ENCODE measurements around the gene ELP4. TPM values are rescaled to one million over a fixed set of nuclear protein-coding genes. Genes with fewer than 3 reads are reported as not detected.

Gene ELP4
- total and polyA plus RNA-seq, 8 donors: 15.5 to 26.0 (median 21.9) TPM

- Histone ChIP-seq H3K4me3 (no peak overlapping the region), H3K9me3 (no peaks in the 10 kb centered on the region), H3K36me3 (peaks cover 0 to 4% of the 10 kb centered on the region in 2 donors), H3K27me3 (no peaks in the 10 kb centered on the region), H3K4me1 (no peaks in the 10 kb centered on the region), H3K27ac (no peak overlapping the region)
- intact Hi-C loops (cut with DNase I): no loop called here
- no peak for ATAC-seq
- no peak for TF ChIP-seq CTCF (IDR thresholded peaks at IDR 0.05)
- DNase-seq: no peak
Observed at GRCh38 chr11:31598454-31598853, 88.9 kb downstream of the ELP4 start.

GRCh38 chr11:31601635-31602282 lies 92.2 kb downstream of the ELP4 start:
- intact Hi-C loops (cut with DNase I): no loop called here
- Histone ChIP-seq H3K27me3 (no peaks in the 10 kb centered on the region), H3K9me3 (no peaks in the 10 kb centered on the region), H3K4me1 (no peaks in the 10 kb centered on the region), H3K4me3 (no peak overlapping the region), H3K36me3 (peaks cover 0 to 4% of the 10 kb centered on the region in 2 donors), H3K27ac (no peak overlapping the region)
- no peak for TF ChIP-seq CTCF (IDR thresholded peaks at IDR 0.05)
- ATAC-seq (no peak), DNase-seq (no peak)

GRCh38 chr11:31606893-31607292 lies 97.3 kb downstream of the ELP4 start:
- Histone ChIP-seq H3K4me3 (no peak overlapping the region), H3K9me3 (no peaks in the 10 kb centered on the region), H3K27ac (no peak overlapping the region), H3K36me3 (no peaks in the 10 kb centered on the region), H3K27me3 (no peaks in the 10 kb centered on the region), H3K4me1 (no peaks in the 10 kb centered on the region)
- TF ChIP-seq CTCF (IDR thresholded peaks at IDR 0.05): no peak
- ATAC-seq: no peak
- intact Hi-C loops (cut with DNase I): no loop called here
- DNase-seq: no peak

- Histone ChIP-seq H3K27me3 (no peaks in the 10 kb centered on the region), H3K9me3 (no peaks in the 10 kb centered on the region), H3K27ac (no peak overlapping the region), H3K4me1 (no peaks in the 10 kb centered on the region), H3K4me3 (no peak overlapping the region), H3K36me3 (no peaks in the 10 kb centered on the region)
- no peak for TF ChIP-seq CTCF (IDR thresholded peaks at IDR 0.05)
- intact Hi-C loops (cut with DNase I): no loop called here
- no peak for DNase-seq
- no peak for ATAC-seq
Observed at GRCh38 chr11:31607914-31608313, 98.3 kb downstream of the ELP4 start.

GRCh38 chr11:31608995-31609394 lies 99.4 kb downstream of the ELP4 start:
- no peaks in the 10 kb centered on the region for H3K36me3 ChIP-seq
- no peak for TF ChIP-seq CTCF (IDR thresholded peaks at IDR 0.05)
- H3K27ac ChIP-seq: no peak overlapping the region
- H3K4me1 ChIP-seq: no peaks in the 10 kb centered on the region
- no peak for ATAC-seq
- DNase-seq: no peak
- no peaks in the 10 kb centered on the region for H3K9me3 ChIP-seq
- intact Hi-C loops (cut with DNase I): no loop called here
- H3K27me3 ChIP-seq: no peaks in the 10 kb centered on the region
- no peak overlapping the region for H3K4me3 ChIP-seq
